ENCODE results near the gene ADAMTS10. TPM values are rescaled to one million over a fixed set of nuclear protein-coding genes. Genes with fewer than 3 reads are reported as not detected.
"Not testable (repeated sequence)": the region's sequence is repeated elsewhere in the genome, so short reads cannot be mapped to it uniquely, and the experiment has no call there.

The ADAMTS10 gene
- total and polyA plus RNA-seq, 12 donors: 2.0 to 190 (median 25.8) TPM

DNA sequence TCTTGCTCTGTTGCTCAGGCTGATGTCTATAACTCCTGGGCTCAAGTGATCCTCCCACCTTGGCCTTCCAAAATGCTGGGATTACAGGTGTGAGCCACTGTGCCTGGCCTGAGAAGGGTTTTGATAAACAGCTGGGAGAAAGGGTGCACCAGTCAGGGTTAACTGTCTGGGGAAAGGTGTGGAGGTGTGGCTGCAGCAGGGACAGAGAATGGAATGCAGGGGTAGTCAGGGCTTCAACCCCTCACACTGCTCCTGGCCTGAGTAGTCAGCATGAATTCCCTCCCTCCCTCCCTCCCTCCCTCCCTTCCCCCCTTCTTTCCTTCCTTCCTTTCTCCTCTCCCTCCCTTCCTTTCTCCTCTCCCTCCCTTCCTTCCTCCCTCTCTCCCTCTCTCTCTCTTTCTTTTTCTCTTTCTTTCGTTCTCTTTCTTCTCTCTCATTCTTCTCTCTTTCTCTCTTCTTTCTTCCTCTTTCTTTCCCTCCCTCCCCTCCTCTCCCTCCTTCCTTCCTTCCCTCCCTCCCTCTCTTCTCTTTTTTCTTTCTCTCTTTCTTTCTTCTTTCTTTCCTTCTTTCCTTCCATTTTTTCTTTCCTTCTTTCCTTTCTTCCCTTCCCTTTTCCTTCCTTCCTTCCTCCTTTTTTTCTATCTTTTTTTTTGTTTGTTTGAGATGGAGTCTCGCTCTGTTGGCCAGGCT lies 49.3 kb downstream of the ADAMTS10 start:
- Histone ChIP-seq H3K27me3 (no peaks in the 10 kb centered on the region), H3K9me3 (replicated peaks in 1 of 3) (no peaks in the 10 kb centered on the region), H3K4me1 (replicated peaks in 1 of 2) (no peaks in the 10 kb centered on the region), H3K4me3 (no peak overlapping the region), H3K36me3 (replicated peaks in 1 of 2) (no peaks in the 10 kb centered on the region), H3K27ac (no peak overlapping the region)
- WGBS, 4 donors: 56 to 78% (median 60%) methylated on average over 2 of the region's 2 CpGs
- intact Hi-C loops (cut with DNase I): no loop called here
- no peak for TF ChIP-seq CTCF (IDR thresholded peaks at IDR 0.05)
- no peak for DNase-seq

DNA sequence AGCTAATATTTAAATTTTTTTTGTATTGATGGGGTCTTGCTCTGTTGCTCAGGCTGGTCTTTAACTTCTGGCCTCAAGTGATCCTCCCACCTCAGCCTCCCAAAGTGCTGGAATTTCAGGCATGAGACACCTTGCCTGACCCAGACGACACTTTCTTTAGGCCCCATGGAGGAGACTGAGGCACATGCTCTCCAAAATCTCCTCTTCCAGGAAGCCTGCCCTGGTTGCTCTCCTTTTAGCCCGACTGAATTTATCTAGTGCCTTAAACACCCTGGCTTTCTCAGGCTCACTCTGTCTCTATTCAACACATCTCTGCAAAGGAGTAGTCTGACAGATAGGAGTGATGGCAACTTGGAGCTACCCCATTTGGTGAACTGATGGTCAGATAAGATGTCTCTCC lies 52.2 kb downstream of the ADAMTS10 start:
- Histone ChIP-seq H3K9me3 (replicated peaks in 1 of 3) (no peaks in the 10 kb centered on the region), H3K36me3 (replicated peaks in 1 of 2) (no peaks in the 10 kb centered on the region), H3K4me1 (replicated peaks in 1 of 2) (no peaks in the 10 kb centered on the region), H3K4me3 (no peak overlapping the region), H3K27me3 (no peaks in the 10 kb centered on the region), H3K27ac (no peak overlapping the region)
- 49 to 68% (median 62%) methylated on average over 2 of the region's 2 CpGs for WGBS, 4 donors
- no peak for TF ChIP-seq CTCF (IDR thresholded peaks at IDR 0.05)
- TF ChIP-seq POLR2A (IDR thresholded peaks at IDR 0.05): no peak
- intact Hi-C loops (cut with DNase I): no loop called here
- no peak for DNase-seq

GRCh38 chr19:8557642-8558238 lies 52.8 kb downstream of the ADAMTS10 start:
- WGBS, 4 donors: 67 to 76% (median 73%) methylated on average over 6 of the region's 6 CpGs
- H3K4me1 ChIP-seq (replicated peaks in 1 of 2): no peaks in the 10 kb centered on the region
- peaks cover 0 to under 1% of the 10 kb centered on the region in 2 donors for H3K36me3 ChIP-seq (replicated peaks in 1 of 2)
- no peak overlapping the region for H3K4me3 ChIP-seq
- intact Hi-C loops (cut with DNase I): no loop called here
- DNase-seq: no peak
- H3K27me3 ChIP-seq: no peaks in the 10 kb centered on the region
- no peaks in the 10 kb centered on the region for H3K9me3 ChIP-seq (replicated peaks in 1 of 3)
- H3K27ac ChIP-seq: no peak overlapping the region
- TF ChIP-seq CTCF (IDR thresholded peaks at IDR 0.05) (no peak), POLR2A (IDR thresholded peaks at IDR 0.05) (no peak)

DNA sequence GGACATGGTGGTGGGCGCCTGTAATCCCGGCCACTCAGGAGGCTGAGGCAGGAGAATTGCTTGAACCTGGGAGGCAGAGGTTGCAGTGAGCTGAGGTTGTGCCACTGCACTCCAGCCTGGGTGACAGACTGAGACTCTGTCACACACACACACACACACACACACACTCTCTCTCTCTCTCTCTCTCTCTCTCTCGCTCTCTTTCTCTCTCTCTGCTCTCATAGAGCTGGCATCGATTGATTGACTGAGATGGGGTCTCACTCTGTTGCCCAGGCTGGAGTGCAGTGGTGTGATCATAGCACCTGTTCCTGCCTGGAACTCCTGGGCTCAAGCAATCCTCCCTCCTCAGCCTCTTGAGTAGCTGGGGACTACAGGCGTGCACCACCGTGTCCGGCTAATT lies 56.8 kb downstream of the ADAMTS10 start:
- not testable (repeated sequence) for H3K9me3 ChIP-seq (replicated peaks in 1 of 3); H3K36me3 ChIP-seq (replicated peaks in 1 of 2)
- WGBS, 4 donors: 89 to 100% (median 92%) methylated on average over 4 to 7 of the region's 7 CpGs

DNA sequence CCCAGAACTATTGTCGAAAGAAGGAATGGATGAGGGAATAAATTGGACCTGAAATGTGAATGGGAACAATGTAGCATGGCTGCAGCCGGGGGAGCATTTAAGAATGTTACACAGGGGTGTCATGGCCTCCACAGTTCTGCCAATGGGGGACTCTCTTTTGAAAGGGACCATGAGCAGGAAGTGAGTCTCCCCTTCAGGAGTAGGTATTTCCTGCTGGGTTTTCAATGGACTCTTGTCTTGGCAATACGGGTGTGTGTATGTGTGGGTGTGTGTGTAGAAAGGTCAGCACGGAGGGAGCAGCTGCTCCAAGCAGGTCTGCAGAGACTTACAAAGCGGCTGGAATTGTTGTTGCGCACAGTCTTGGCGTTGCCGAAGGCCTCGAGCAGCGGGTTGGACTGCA lies 57.7 kb downstream of the ADAMTS10 start:
- Histone ChIP-seq H3K9me3 (replicated peaks in 1 of 3) (no peaks in the 10 kb centered on the region), H3K27ac (no peak overlapping the region), H3K4me3 (no peak overlapping the region), H3K36me3 (replicated peaks in 1 of 2) (peaks cover 0 to 4% of the 10 kb centered on the region in 2 donors), H3K4me1 (replicated peaks in 1 of 2) (no peaks in the 10 kb centered on the region), H3K27me3 (no peaks in the 10 kb centered on the region)
- TF ChIP-seq CTCF (IDR thresholded peaks at IDR 0.05): no peak
- TF ChIP-seq POLR2A (IDR thresholded peaks at IDR 0.05): no peak
- WGBS, 4 donors: 80 to 88% (median 82%) methylated on average over 10 of the region's 10 CpGs
- intact Hi-C loops (cut with DNase I): no loop called here
- no peak for DNase-seq

More for the DNA sequence above, 56.8 kb downstream of the ADAMTS10 start:
- H3K27ac ChIP-seq; intact Hi-C loops (cut with DNase I); H3K27me3 ChIP-seq; H3K4me1 ChIP-seq (replicated peaks in 1 of 2); DNase-seq; H3K4me3 ChIP-seq: not testable (repeated sequence)

All from adrenal gland (tissue), 12 donors.